GM21619 (cell line): ENCODE measurements around the gene SPCS1.
"Not testable (repeated sequence)": the region's sequence is repeated elsewhere in the genome, so short reads cannot be mapped to it uniquely, and the experiment has no call there.

Experiments
- ATAC-seq: cut with Tn5 transposase; IDR thresholded peaks from one replicate; pipeline ENCODE4 v1.9.1; 2021; ENCODE audit not compliant: unreplicated experiment

Gene SPCS1

GRCh38 chr3:52728753-52729152 is 22.8 kb downstream of the SPCS1 start:
- not testable (repeated sequence) for ATAC-seq

- no peak for ATAC-seq
These were observed 24.8 kb downstream of the SPCS1 start for GRCh38 chr3:52730681-52731080.

- ATAC-seq = no peak
These were observed 25.7 kb downstream of the SPCS1 start for GRCh38 chr3:52731590-52731989.

GRCh38 chr3:52733256-52733891 is 27.5 kb downstream of the SPCS1 start:
- no peak for ATAC-seq

- ATAC-seq = no peak
These were observed 33.8 kb downstream of the SPCS1 start for GRCh38 chr3:52739730-52740129.

GRCh38 chr3:52742418-52743041 is 36.6 kb downstream of the SPCS1 start:
- no peak for ATAC-seq

GRCh38 chr3:52743152-52743551 is 37.2 kb downstream of the SPCS1 start:
- no peak for ATAC-seq

GRCh38 chr3:52743721-52744120 is 37.8 kb downstream of the SPCS1 start:
- ATAC-seq = no peak

GRCh38 chr3:52752045-52752660 is 46.2 kb downstream of the SPCS1 start:
- no peak for ATAC-seq

GRCh38 chr3:52754373-52754772 is 48.5 kb downstream of the SPCS1 start:
- no peak for ATAC-seq

GRCh38 chr3:52756141-52756540 is 50.2 kb downstream of the SPCS1 start:
- no peak for ATAC-seq
